Skeletal muscle satellite cell (primary cell): ENCODE results near the gene TBX10.
"Not testable (repeated sequence)": the region's sequence is repeated elsewhere in the genome, so short reads cannot be mapped to it uniquely, and the experiment has no call there.

ENCODE experiments used
- H3K27me3 ChIP-seq: 2 replicates; pipeline ENCODE4 v1.7.0; 2013; ENCODE audit warnings: low read length; ENCODE audit not compliant: control insufficient read depth, insufficient read depth
- H3K36me3 ChIP-seq: 2 replicates; pipeline ENCODE4 v1.7.0; 2013; ENCODE audit warnings: mild to moderate bottlenecking, control low read depth, low read length; ENCODE audit not compliant: insufficient read depth
- H3K4me1 ChIP-seq: 2 replicates; pipeline ENCODE4 v1.7.0; 2013; ENCODE audit warnings: low read length; ENCODE audit not compliant: control insufficient read depth, insufficient read depth
- H3K4me2 ChIP-seq: 2 replicates; pipeline ENCODE4 v1.7.0; 2013; ENCODE audit warnings: mild to moderate bottlenecking, low read length
- H3K4me3 ChIP-seq: 2 replicates; pipeline ENCODE4 v1.7.0; 2013; ENCODE audit warnings: low read length
- H3K9ac ChIP-seq: 2 replicates; pipeline ENCODE4 v1.7.0; 2013; ENCODE audit warnings: mild to moderate bottlenecking, low read depth, low read length, moderate library complexity
- H3K9me3 ChIP-seq: replicated peaks from 2 replicates; pipeline ENCODE4 v1.7.0; 2013; ENCODE audit warnings: mild to moderate bottlenecking, control low read depth, low read length

The TBX10 gene

GRCh38 chr11:67662142-67662834 lies 22.7 kb upstream of the TBX10 start:
- Histone ChIP-seq H3K4me2 (no peak overlapping the region), H3K9ac (no peak overlapping the region), H3K27me3 (peaks cover 18% of the 10 kb centered on the region), H3K36me3 (no peaks in the 10 kb centered on the region), H3K4me3 (no peak overlapping the region), H3K9me3 (no peaks in the 10 kb centered on the region), H3K4me1 (no peaks in the 10 kb centered on the region)

- H3K36me3 ChIP-seq, H3K4me3 ChIP-seq, H3K9me3 ChIP-seq, H3K9ac ChIP-seq, H3K4me1 ChIP-seq, H3K4me2 ChIP-seq: not testable (repeated sequence)
- H3K27me3 ChIP-seq, result peaks cover 19% of the 10 kb centered on the region
Observed at GRCh38 chr11:67660752-67661151, 21.2 kb upstream of the TBX10 start.

- H3K36me3 ChIP-seq, H3K4me3 ChIP-seq, H3K9ac ChIP-seq, H3K9me3 ChIP-seq, H3K4me2 ChIP-seq, H3K4me1 ChIP-seq: not testable (repeated sequence)
- H3K27me3 ChIP-seq, result peaks cover 19% of the 10 kb centered on the region
Observed at GRCh38 chr11:67659651-67660165, 20.1 kb upstream of the TBX10 start.

GRCh38 chr11:67657300-67657699 lies 17.7 kb upstream of the TBX10 start:
- H3K4me3 ChIP-seq, result no peak overlapping the region
- peaks cover 24% of the 10 kb centered on the region for H3K27me3 ChIP-seq
- H3K36me3 ChIP-seq, result no peaks in the 10 kb centered on the region
- H3K9ac ChIP-seq, result no peak overlapping the region
- H3K4me1 ChIP-seq, result no peaks in the 10 kb centered on the region
- no peak overlapping the region for H3K4me2 ChIP-seq
- no peaks in the 10 kb centered on the region for H3K9me3 ChIP-seq

- H3K9me3 ChIP-seq, result no peaks in the 10 kb centered on the region
- no peak overlapping the region for H3K4me2 ChIP-seq
- H3K36me3 ChIP-seq, result no peaks in the 10 kb centered on the region
- H3K4me3 ChIP-seq, result no peak overlapping the region
- H3K9ac ChIP-seq, result no peak overlapping the region
- H3K27me3 ChIP-seq, result peaks cover 21% of the 10 kb centered on the region
- no peaks in the 10 kb centered on the region for H3K4me1 ChIP-seq
Observed at GRCh38 chr11:67656278-67656922, 16.8 kb upstream of the TBX10 start.

GRCh38 chr11:67654225-67654624 lies 14.7 kb upstream of the TBX10 start:
- Histone ChIP-seq H3K9me3 (no peaks in the 10 kb centered on the region), H3K27me3 (peaks cover 19% of the 10 kb centered on the region), H3K9ac (no peak overlapping the region), H3K4me2 (no peak overlapping the region), H3K4me1 (no peaks in the 10 kb centered on the region), H3K4me3 (no peak overlapping the region), H3K36me3 (no peaks in the 10 kb centered on the region)

- Histone ChIP-seq H3K9me3 (no peaks in the 10 kb centered on the region), H3K36me3 (no peaks in the 10 kb centered on the region), H3K4me2 (no peak overlapping the region), H3K27me3 (peaks cover 22% of the 10 kb centered on the region), H3K4me3 (no peak overlapping the region), H3K9ac (no peak overlapping the region), H3K4me1 (no peaks in the 10 kb centered on the region)
Observed at GRCh38 chr11:67652965-67653845, 13.6 kb upstream of the TBX10 start.

- no peak overlapping the region for H3K9ac ChIP-seq
- no peaks in the 10 kb centered on the region for H3K4me1 ChIP-seq
- no peak overlapping the region for H3K4me2 ChIP-seq
- no peaks in the 10 kb centered on the region for H3K36me3 ChIP-seq
- no peaks in the 10 kb centered on the region for H3K9me3 ChIP-seq
- H3K4me3 ChIP-seq, result no peak overlapping the region
- peaks cover 23% of the 10 kb centered on the region for H3K27me3 ChIP-seq
Observed at GRCh38 chr11:67651976-67652781, 12.6 kb upstream of the TBX10 start.

- Histone ChIP-seq H3K9ac (no peak overlapping the region), H3K4me3 (peak overlapping the region; percentile 60)
Observed at GRCh38 chr11:67649634-67650510, 10.3 kb upstream of the TBX10 start.

GRCh38 chr11:67648796-67649613 lies 9.4 kb upstream of the TBX10 start:
- no peaks in the 10 kb centered on the region for H3K9me3 ChIP-seq
- peaks cover 23% of the 10 kb centered on the region for H3K27me3 ChIP-seq
- no peaks in the 10 kb centered on the region for H3K36me3 ChIP-seq
- no peak overlapping the region for H3K9ac ChIP-seq
- H3K4me2 ChIP-seq, result no peak overlapping the region
- H3K4me1 ChIP-seq, result no peaks in the 10 kb centered on the region
- H3K4me3 ChIP-seq, result no peak overlapping the region

More at GRCh38 chr11:67649634-67650510, 10.3 kb upstream of the TBX10 start:
- H3K36me3 ChIP-seq, result no peaks in the 10 kb centered on the region
- H3K4me1 ChIP-seq, result no peaks in the 10 kb centered on the region
- H3K27me3 ChIP-seq, result peaks cover 23% of the 10 kb centered on the region
- peak overlapping the region; percentile 85 for H3K4me2 ChIP-seq
- no peaks in the 10 kb centered on the region for H3K9me3 ChIP-seq
